Measurements from ENCODE around the gene CFAP299. TPM values are rescaled to one million over a fixed set of nuclear protein-coding genes. Genes with fewer than 3 reads are reported as not detected.

CFAP299 gene
- total and polyA plus RNA-seq, 2 donors (not counting 3 experiments of a cell fraction or from before 2014, with no cell fraction given): not detected

- DNase-seq (ENCODE audit: low read depth, low spot score) (no peak), FAIRE-seq (no peak)
- H3K4me2 ChIP-seq (ENCODE audit: insufficient read depth, low read length): no peak overlapping the region
- no peaks in the 10 kb centered on the region for H3K36me3 ChIP-seq (ENCODE audit: control insufficient read depth in 2 of 2, extremely low read depth in 1 of 2, insufficient read depth in 2 of 2, low read length in 2 of 2)
- no peaks in the 10 kb centered on the region for H3K9me3 ChIP-seq (replicated peaks; ENCODE audit: control insufficient read depth, insufficient read depth, low read length)
- BruUV-seq (replicated peaks): no TSS peak
- no peak overlapping the region for H3K4me3 ChIP-seq (replicated peaks in 1 of 3; ENCODE audit: insufficient read depth in 1 of 3, low read depth in 1 of 3, low read length in 3 of 3)
- H3K9me1 ChIP-seq (replicated peaks; ENCODE audit: control insufficient read depth, extremely low read depth, insufficient read depth, low read length): no peaks in the 10 kb centered on the region
- no peaks in the 10 kb centered on the region for H3K27me3 ChIP-seq (ENCODE audit: control insufficient read depth in 2 of 2, insufficient read depth in 2 of 2, low read length in 2 of 2)
- TF ChIP-seq MAX (IDR thresholded peaks at IDR 0.05; ENCODE audit: insufficient read depth, insufficient read length) (no peak), EZH2 (IDR thresholded peaks at IDR 0.05; ENCODE audit: borderline replicate concordance, low read depth, low read length, severe bottlenecking) (no peak), POLR2A (IDR thresholded peaks at IDR 0.05; ENCODE audit: low read depth, low read length) (no peak), CTCF (IDR thresholded peaks at IDR 0.05; ENCODE audit: extremely low read depth in 1 of 2, insufficient read depth in 1 of 2, low read depth in 1 of 2, low read length in 2 of 2) (no peak), GATA2 (IDR thresholded peaks at IDR 0.05; ENCODE audit: insufficient read depth, insufficient read length, low read depth, low read length) (no peak), POLR2AphosphoS5 (IDR thresholded peaks at IDR 0.05; ENCODE audit: insufficient read depth, low read depth, low read length) (no peak), FOS (IDR thresholded peaks at IDR 0.05; ENCODE audit: borderline replicate concordance, insufficient read depth, low read length) (no peak), JUN (IDR thresholded peaks at IDR 0.05; ENCODE audit: borderline replicate concordance, insufficient read depth, insufficient read length, low read depth) (no peak), MYC (IDR thresholded peaks at IDR 0.05; ENCODE audit: low read depth, low read length) (no peak)
- H3K79me2 ChIP-seq (ENCODE audit: control insufficient read depth, insufficient read depth, low read length): no peaks in the 10 kb centered on the region
- ChIA-PET POLR2A (no interaction called here), CTCF (no interaction called here)
- H3K27ac ChIP-seq (ENCODE audit: insufficient read depth, low read depth, low read length): no peak overlapping the region
- H3K9ac ChIP-seq (replicated peaks; ENCODE audit: extremely low read depth, insufficient read depth, low read length): no peak overlapping the region
- dilution Hi-C loops (cut with MboI; ENCODE audit: extremely low pct_ligation_motif_present, low sequenced_read_pairs) (no loop called here), intact Hi-C loops (cut with micrococcal nuclease) (no loop called here)
- no peaks in the 10 kb centered on the region for H3K4me1 ChIP-seq (ENCODE audit: control insufficient read depth, extremely low read depth, insufficient read depth, low read length)
- no peaks in the 10 kb centered on the region for H4K20me1 ChIP-seq (replicated peaks; ENCODE audit: control insufficient read depth, extremely low read depth, insufficient read depth, low read length)
- H2AFZ ChIP-seq (ENCODE audit: low read depth, low read length): no peak overlapping the region
Measured at GRCh38 chr4:80787306-80787705, 451.8 kb downstream of the CFAP299 start.

Measured in endothelial cell of umbilical vein (primary cell).